RCC 7860 (cell line): ENCODE data around the gene PKHD1.
"Not testable (repeated sequence)": the region's sequence is repeated elsewhere in the genome, so short reads cannot be mapped to it uniquely, and the experiment has no call there.

Experiments
- DNase-seq: peaks from one replicate; pipeline ENCODE4 v3.0.0-alpha.2; 2015; ENCODE audit warnings: low spot score
- FAIRE-seq: peaks from 2 replicates; lab custom pipeline; 2012; peaks lifted over from hg19 to GRCh38; lab: Jason Lieb, UNC

Gene PKHD1

GRCh38 chr6:51868591-51869355 is 218.6 kb downstream of the PKHD1 start:
- FAIRE-seq (no peak), DNase-seq (no peak)

GRCh38 chr6:51866867-51867266 is 220.5 kb downstream of the PKHD1 start:
- no peak for DNase-seq

GRCh38 chr6:51865996-51866395 is 221.4 kb downstream of the PKHD1 start:
- DNase-seq (no peak), FAIRE-seq (no peak)

More at GRCh38 chr6:51866867-51867266, 220.5 kb downstream of the PKHD1 start:
- no peak for FAIRE-seq

GRCh38 chr6:51865176-51865575 is 222.2 kb downstream of the PKHD1 start:
- DNase-seq (no peak), FAIRE-seq (no peak)

GRCh38 chr6:51857134-51857533 is 230.3 kb downstream of the PKHD1 start:
- FAIRE-seq (no peak), DNase-seq (no peak)

GRCh38 chr6:51856508-51856907 is 230.9 kb downstream of the PKHD1 start:
- DNase-seq (no peak), FAIRE-seq (no peak)

GRCh38 chr6:51855310-51856082 is 231.9 kb downstream of the PKHD1 start:
- DNase-seq (peak; percentile 20), FAIRE-seq (peak; percentile 61)

- DNase-seq: no peak
- FAIRE-seq: no peak
Measured at GRCh38 chr6:51854876-51855275, 232.5 kb downstream of the PKHD1 start.

- FAIRE-seq (no peak), DNase-seq (no peak)
Measured at GRCh38 chr6:51854347-51854746, 233.1 kb downstream of the PKHD1 start.

GRCh38 chr6:51853109-51853508 is 234.3 kb downstream of the PKHD1 start:
- not testable (repeated sequence) for FAIRE-seq, DNase-seq

GRCh38 chr6:51846531-51846930 is 240.9 kb downstream of the PKHD1 start:
- no peak for DNase-seq
- FAIRE-seq: no peak

GRCh38 chr6:51844336-51844735 is 243.1 kb downstream of the PKHD1 start:
- FAIRE-seq (no peak), DNase-seq (no peak)

GRCh38 chr6:51843456-51844056 is 243.9 kb downstream of the PKHD1 start:
- DNase-seq (no peak), FAIRE-seq (no peak)

GRCh38 chr6:51842804-51843378 is 244.5 kb downstream of the PKHD1 start:
- DNase-seq: no peak
- FAIRE-seq: no peak

GRCh38 chr6:51842061-51842803 is 245.2 kb downstream of the PKHD1 start:
- no peak for DNase-seq
- no peak for FAIRE-seq

- DNase-seq (no peak), FAIRE-seq (no peak)
Measured at GRCh38 chr6:51841626-51842025, 245.8 kb downstream of the PKHD1 start.

GRCh38 chr6:51839726-51840374 is 247.6 kb downstream of the PKHD1 start:
- DNase-seq: no peak
- FAIRE-seq: no peak

- FAIRE-seq (no peak), DNase-seq (no peak)
Measured at GRCh38 chr6:51830666-51831065, 256.7 kb downstream of the PKHD1 start.

GRCh38 chr6:51827580-51827979 is 259.8 kb downstream of the PKHD1 start:
- no peak for FAIRE-seq

GRCh38 chr6:51824940-51825339 is 262.5 kb downstream of the PKHD1 start:
- FAIRE-seq (no peak), DNase-seq (no peak)

More at GRCh38 chr6:51827580-51827979, 259.8 kb downstream of the PKHD1 start:
- DNase-seq: no peak
